HG03039 (cell line): ENCODE results near the gene PEX3.
"Not testable (repeated sequence)": the region's sequence is repeated elsewhere in the genome, so short reads cannot be mapped to it uniquely, and the experiment has no call there.

Source experiments
- ATAC-seq: cut with Tn5 transposase; IDR thresholded peaks from one replicate; pipeline ENCODE4 v1.9.1; 2021; ENCODE audit warnings: mild to moderate bottlenecking, moderate library complexity; ENCODE audit not compliant: unreplicated experiment

PEX3 gene

DNA sequence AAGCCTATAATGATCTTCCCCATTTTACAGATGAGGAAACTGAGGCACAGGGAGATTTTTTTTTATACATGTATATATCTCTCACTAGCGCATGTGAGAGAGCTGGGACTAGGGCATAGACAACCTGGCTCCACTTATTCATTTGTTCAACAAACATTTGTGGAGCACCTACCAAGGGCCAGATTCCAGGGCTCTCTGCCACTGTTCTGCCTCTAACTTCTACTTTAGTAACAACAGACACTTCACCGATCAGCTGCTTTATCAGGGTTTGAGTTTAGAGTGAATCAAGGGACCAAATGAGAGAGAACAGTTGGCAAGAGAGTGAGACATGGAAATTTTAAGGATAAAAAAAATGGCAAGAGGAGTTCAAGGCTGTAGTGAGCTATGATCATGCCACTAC, 7.5 kb upstream of the PEX3 start:
- no peak for ATAC-seq

DNA sequence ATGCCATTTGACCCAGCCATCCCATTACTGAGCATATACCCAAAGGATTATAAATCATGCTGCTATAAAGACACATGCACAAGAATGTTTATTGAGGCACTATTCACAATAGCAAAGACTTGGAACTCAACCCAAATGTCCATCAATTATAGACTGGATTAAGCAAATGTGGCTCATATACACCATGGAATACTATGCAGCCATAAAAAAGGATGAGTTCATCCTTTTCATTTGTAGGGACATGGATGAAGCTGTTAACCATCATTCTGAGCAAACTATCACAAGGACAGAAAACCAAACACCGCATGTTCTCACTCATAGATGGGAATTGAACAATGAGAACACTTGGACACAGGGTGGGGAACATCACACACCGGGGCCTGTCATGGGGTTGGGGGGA, 2.7 kb upstream of the PEX3 start:
- not testable (repeated sequence) for ATAC-seq

DNA sequence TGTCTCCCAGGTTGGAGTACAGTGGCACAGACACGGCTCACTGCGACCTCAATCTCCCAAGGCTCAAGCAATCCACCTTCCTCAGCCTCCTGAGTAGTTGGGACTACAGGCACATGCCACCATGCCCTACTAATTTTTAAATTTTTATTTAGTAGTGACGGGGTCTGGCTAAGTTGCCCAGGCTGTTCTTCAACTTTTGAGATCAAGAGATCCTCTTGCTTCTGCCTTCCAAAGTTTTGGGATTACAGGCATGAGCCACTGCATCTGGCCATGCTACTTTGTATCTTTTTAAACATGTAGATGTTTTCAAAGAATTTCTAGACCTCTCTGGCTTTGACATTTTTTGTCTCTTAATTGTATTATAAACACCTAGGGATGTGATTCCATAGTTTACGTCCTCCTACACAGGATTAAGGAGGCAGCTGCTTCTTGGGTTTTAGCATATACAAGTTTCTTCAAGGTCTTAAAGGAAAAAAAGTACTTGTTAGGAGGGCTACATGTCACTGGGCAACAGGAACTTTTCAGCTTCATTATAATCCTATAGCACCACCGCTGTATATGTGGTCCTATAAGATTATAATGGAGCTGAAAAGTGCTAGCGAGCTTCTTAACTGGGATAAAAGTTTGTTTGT, 1.4 kb upstream of the PEX3 start:
- ATAC-seq, result no peak

DNA sequence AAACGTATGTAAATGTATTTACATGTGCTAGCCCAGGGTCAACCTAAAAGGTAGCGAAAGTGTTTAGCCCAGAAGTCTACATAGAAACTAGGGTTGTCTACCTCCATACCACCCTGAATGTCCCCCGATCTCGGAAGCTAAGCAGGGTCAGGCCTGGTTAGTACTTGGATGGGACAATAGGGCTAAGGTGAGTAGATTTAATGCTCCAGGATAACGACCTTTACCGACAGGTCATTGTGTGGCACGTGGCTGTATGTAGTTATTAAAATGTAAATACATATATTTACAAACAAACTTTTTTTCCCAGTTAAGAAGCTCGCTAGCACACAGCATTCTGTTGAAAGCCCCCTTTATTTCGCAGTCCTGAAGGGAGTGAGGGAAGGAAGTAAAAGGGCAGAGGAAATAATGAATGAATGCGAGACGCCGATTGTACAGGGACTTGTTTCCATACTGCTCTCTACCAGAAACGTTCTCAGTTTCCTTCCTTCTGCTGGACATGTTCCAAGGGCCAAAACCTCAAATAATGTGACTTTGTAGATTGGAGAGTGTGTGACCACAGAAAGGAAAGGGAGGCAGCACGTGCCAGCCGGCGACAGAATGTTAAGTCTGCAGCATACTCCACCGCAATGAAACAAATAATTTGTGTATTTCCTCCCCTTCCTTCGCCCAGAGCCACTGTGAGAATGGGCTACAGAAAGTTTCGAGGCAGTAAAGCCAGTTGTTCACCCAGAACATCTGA, 722 bp upstream of the PEX3 start:
- peak; percentile 1 for ATAC-seq

DNA sequence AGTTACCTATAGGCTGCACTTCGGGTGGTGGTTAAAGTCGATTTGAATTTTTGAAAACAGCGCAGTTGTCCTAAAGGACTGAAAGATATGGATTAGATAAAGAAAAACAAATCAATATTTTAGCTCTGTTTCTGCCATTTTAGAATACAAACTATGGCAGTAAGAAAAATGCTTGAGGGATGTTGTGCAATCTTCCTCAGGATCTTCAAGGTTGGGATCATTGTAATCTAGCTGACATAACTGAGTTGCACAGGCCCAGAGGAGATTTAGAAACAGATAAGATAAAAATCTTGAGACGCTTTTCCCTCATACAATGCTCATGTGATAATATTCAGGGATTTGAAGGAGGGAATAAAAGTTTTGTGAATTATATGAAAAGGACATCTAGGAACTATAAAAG, 926 bp downstream of the PEX3 start:
- ATAC-seq, result no peak

DNA sequence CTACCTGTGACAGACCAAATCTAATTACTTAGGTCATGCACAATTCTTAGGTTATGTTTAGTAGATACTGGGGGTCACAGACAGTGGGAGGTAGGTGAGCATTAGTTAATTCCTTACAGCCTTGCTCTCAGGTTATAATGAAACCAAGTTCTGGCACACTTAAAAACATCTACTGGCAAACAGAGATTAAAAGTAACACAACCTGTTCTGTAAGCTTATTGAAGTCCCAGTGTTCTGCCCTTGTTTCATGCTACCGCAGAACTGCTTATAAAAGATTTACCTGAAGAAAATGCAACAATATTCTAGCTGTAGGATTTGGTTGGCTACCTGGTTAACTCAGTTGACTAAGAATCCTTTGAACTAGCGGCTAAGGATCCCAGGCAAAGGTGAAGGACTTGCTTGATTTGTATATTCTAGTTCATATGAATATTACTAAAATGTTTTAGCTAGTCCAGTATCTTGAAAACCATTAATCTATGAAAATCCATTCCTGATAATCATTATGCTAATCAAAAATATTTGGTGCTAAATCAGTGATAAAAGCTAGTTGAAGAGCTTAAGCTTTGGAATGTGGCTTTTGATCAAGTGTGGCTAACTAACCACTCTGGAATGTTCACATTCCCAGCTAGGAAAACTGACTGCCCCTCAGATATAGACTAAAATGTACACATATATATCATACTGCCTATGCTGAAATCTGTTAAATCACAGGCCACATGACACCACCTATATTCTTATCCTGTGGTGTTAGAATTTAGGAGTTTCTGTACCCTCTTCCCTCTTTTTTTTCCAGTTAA, 7.2 kb downstream of the PEX3 start:
- no peak for ATAC-seq

DNA sequence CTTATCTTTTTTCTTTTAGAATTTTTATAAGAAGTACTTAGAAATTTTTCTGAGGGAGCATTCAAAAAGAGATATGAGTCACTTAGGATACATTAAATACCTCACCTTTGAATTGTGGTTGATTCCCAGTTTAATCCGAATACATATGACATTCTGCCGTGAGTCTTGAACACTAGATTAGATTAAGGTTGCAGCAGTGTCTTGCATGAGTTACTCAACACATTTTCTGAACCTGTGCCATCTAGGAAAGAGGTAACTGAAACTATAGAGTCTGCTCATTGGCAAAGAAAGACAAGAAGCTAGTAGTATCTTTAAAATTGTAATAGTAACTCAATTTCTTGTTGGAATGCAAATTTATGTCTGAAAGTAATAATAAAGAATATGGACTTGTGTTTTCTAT, 14.9 kb downstream of the PEX3 start:
- ATAC-seq, result no peak

DNA sequence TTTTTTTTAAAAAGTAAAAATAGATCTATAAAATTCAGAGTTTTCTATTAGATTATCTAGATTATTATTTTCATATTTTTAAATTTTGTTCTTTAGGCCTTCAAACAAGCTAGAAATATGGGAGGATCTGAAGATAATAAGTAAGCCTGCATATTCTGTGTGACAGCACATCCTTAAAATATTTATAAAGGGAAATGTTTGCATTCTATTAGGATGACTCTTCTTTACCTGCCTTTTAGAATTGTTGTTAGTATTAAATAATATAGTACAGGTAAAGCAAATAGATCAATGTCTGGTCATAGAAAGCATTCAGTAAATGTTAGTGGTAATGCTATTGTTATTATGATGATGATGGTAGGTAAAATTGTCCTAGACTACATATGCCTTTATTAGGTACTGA, 17.4 kb downstream of the PEX3 start:
- ATAC-seq, result no peak

DNA sequence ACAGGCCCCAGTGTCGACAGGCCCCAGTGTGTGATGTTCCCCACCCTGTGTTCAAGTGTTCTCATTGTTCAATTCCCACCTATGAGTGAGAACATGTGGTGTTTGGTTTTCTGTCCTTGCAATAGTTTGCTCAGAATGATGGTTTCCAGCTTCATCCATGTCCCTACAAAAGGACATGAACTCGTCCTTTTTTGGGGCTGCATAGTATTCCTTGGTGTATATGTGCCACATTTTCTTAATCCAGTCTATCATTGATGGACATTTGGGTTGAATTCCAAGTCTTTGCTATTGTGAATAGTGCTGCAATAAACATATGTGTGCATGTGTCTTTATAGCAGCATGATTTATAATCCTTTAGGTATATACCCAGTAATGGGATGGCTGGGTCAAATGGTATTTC, 18.2 kb downstream of the PEX3 start:
- ATAC-seq, result not testable (repeated sequence)

DNA sequence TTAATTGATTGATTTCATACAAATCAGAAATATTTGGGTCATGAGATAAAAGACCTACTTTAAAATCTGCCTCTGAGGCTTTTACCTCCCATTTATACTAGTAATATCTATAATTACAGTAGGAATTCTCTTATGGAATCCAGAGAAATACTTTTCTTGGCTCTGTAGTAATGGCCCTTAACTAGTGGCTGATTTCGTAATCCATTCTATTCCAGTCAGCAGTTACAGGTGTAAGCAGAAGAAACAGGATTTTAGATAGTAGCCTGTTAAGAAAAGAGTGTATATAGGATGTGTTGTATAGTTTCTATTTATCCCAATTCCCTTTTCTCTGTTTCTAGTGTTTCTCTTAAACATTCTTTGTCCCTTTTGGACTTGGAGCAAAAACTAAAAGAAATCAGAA, 21.2 kb downstream of the PEX3 start:
- no peak for ATAC-seq

DNA sequence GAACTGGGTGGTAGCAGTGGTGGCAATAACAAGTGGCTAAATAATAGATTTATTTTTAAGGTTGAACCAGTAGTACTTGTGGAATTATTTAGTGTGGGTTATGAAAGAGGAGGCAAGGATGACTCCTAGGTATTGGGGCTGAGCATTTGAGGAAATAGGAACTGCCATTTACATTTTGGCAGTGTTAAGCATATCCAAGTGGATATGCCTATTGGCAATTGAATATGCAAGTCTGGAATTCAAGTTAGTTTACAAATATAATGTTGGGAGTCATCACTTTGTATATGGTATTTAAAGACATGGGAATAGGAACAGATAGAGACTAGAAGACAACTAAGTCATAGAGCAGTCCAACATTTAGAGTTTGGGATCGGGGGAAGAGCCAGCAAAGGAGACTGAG, 25.9 kb downstream of the PEX3 start:
- ATAC-seq, result no peak

DNA sequence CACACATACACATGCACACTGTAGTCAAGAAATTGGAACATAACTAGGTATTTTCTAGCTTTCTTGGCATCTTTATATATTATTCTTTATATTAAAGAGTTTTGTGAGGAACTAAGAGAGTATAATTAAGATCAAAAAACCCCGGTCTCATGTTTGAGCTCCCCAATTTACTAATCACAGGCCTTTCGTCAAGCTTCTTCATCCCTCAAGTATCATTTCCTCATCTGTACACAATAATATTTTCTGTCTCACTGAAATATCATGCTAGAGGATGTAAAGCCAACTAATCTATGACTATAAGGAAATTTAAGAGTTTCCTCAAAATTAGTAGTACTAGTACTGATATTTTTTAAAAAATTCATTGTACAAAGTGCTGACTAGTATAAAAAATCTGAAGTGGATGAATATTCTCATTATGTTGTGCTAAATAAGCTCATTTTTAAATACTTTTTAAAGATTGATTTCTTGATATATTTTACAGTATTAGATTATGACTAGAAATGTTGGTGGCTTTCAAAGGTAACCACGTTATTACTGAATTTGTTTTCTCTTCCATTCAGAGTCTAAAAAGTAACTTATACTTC, 28.0 kb downstream of the PEX3 start:
- no peak for ATAC-seq

DNA sequence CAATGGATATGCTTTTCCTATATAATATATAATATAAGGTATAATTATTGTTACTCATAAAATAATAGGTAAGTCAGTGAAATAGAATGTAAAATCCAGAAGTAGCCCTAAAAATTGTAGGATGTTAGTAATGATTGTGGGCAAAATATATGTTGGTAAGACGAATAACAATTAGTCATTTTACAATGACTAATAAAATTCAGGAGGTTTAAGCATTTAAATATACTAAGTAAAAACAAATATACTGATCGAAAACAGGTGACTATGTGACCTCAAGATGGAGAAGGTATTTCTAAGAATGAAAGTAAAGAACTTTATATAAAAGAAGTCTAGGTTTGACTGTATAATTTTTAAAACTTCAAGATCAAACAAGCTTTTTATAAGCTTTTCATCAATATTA, 32.0 kb downstream of the PEX3 start:
- no peak for ATAC-seq

DNA sequence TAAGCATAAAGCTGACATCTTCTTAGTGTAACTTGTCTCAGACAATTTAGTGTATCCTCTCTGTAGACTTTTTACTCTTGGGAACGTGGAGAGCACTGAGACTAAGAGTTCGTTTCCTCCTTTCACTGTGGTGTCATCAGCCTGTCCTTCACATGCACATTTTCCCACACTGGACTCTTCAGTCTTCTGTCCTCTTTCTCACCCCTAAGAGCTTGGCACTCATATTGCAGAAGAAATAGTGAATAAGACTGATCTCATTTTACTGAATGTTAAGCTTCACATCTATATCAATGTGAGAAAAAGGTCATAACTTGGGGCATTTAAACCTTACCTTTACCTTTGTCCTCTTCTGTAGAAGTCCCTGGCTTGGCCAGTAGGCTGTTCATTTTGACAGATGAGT, 35.4 kb downstream of the PEX3 start:
- no peak for ATAC-seq

DNA sequence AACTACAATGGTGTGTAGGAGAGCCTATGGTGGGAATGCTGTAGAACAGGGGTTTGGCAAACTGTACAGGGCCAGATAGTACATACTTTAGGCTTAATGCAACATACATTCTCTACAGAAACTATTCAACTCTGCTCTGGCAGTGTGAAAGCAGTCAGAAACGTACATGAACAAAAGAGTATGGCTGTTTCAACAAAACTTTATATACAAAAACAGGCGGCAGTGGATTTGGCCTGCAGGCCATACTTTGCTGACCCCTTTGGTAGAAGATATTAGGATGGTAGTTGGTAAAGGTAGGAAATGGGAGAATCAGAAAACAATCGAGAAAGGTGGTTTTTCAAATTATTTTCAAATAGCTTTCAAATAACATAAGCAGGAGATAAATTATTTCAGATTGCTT, 36.1 kb downstream of the PEX3 start:
- ATAC-seq, result no peak

DNA sequence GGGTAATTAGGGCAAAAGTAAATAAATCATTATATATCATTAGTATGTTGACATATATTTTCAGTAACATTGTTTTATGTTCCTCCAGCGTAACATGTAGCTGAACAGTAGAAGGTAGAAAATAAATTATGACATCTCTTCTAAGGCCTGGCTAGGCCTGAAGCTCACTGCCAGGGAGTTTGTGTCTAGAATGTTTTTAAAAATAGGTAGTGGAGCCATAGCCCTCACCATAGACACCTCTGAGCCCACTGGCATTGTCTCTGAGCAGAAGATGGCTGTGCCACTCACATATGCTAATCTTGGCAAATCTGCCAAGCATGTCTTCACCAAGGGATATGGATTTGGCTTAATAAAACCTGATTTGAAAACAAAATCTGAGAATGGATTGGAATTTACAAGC, 39.6 kb downstream of the PEX3 start:
- ATAC-seq, result no peak

DNA sequence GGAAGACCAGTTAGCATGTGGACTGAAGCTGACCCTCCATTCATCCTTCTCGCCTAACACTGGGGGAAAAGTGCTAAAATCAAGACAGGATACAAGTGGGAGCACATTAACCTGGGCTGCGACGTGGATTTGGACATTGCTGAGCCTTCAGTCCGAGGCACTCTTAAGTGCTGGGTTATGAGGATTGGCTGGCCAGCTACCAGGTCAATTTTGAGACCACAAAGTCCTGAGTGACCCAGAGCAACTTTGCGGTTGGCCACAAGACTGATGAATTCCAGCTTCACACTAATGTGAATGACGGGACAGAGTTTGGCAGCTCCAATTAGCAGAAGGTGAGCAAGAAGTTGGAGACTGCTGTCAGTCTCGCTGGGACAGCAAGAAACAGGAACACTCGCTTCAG, 40.2 kb downstream of the PEX3 start:
- ATAC-seq, result no peak

DNA sequence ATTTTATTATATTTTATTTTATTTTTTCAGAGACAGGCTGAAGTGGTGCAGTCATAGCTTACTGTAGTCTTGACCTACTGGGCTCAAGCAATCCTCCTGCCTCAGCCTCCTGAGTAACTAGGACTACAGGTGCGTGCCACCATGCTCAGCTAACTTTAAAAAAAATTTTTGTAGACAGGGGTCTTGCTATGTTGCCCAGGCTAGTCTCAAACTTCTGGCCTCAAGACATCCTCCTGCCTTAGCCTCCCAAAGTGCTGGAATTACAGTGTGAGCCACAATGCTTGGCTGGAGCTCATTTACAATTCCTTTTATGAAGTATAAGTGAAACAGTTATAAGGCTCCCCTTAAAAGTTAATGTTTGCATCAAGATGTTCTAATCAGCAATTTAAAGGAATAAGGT, 46.4 kb downstream of the PEX3 start:
- ATAC-seq, result no peak

DNA sequence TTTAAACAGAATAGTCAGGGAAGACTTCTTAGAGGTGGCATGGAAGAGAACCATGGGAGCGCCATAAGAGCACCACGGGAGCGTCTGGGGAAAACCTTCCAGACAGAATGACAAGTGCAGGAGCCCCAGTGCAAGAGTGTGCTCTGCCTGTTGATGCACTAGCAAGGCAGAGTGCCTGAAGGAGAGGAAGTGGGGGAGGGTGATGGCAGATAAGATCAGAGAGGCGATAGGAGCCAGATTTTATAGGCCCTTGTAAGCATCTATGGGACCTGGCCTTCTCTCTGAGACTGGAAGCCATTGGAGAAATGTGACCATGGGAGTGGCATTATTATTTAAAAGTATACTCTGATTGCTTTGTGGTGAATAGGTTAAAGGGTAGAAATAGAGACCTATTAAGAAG, 47.8 kb downstream of the PEX3 start:
- ATAC-seq, result no peak

DNA sequence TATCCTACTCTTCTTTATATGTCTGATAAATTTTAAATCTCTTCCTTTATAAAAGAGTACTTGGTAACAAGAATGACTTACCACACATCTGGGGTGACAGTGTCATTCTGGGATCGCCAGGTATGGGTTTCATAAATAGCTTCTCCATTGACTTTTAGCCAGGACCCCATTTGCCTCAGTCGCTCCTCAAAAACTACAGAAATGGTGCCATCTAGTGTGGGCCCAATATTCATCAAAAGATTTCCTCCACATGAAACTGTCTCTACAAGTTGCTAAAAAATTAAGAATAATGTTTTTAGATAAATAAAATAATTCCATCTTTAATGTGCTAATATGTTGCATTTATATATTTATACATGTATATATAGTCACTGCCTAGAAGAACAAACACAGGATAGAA, 51.2 kb downstream of the PEX3 start:
- ATAC-seq, result no peak

DNA sequence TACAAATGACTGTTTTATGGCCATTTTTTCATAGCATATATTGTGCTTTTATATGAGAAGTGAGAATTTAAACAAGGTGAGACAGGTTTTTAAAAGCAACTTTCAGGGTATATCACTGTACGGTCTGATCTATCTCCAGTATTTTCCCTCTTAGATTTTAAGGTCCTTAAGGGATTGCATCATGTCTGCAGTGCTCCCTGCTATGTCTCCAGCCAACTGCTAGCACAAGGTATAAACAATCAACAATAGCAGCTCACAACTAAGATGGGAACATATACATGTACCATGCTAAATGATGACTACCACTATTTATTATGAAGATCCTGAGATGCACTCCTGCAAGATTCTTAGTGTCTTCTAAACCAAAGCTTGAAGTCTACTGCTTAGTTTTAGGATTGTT, 53.8 kb downstream of the PEX3 start:
- no peak for ATAC-seq

DNA sequence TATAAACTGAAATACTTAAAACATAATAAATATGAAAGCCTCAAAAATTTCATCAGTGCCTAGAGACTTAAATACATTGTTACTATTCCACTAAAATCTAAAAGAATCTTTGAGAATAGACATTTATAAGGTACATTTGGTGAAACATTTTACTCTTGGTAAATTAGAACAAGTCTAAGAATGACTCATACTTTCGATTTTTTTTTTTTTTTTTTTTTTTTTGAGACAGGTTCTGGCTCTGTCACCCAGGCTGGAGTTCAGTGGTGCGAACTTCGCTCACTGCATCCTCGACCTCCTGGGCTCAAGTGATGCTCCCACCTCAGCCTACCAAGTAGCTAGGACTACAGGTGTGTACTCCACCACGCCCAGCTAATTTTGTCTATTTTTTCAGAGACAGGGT, 54.5 kb downstream of the PEX3 start:
- ATAC-seq, result no peak
